K562 (cell line): ENCODE data around the gene EIF4G1. TPM values are rescaled to one million over a fixed set of nuclear protein-coding genes. Genes with fewer than 3 reads are reported as not detected.
A peak's percentile ranks its signal among the peaks of the same experiment; 100 is the strongest.

Source experiments
- CCNT2 ChIP-seq: IDR thresholded peaks from 2 replicates; pipeline ENCODE4 v1.6.1; 2011; ENCODE audit warnings: borderline replicate concordance, low read depth, mild to moderate bottlenecking, moderate library complexity, mixed read lengths, low read length; ENCODE audit not compliant: insufficient read length; ENCODE audit errors: extremely low read depth
- CHCHD3 ChIP-seq: fragments of 250-450 bp; sonication (Bioruptor Pico); IDR thresholded peaks from 2 replicates; pipeline ENCODE4 v2.1.2; 2022; ENCODE audit warnings: mild to moderate bottlenecking
- ELF4 ChIP-seq: fragments of 450-650 bp; formaldehyde crosslinking; IDR thresholded peaks from 2 replicates; pipeline ENCODE4 v1.4.0; 2022; ENCODE audit warnings: missing genetic modification characterization
- GABPB1 ChIP-seq: sonication (generic); formaldehyde crosslinking; IDR thresholded peaks from 2 replicates; pipeline ENCODE4 v1.8.0; 2022; ENCODE audit warnings: mild to moderate bottlenecking, missing genetic modification reagents
- HDAC1 ChIP-seq, 2 experiments: fragments of 450-650 bp; IDR thresholded peaks; 2 replicates each; pipeline ENCODE4 v1.6.1; 2016 to 2017; ENCODE audit warnings: inconsistent platforms in 1 of 2, mild to moderate bottlenecking in 1 of 2, moderate library complexity in 1 of 2
- MIER1 ChIP-seq: fragments of 450-650 bp; IDR thresholded peaks from 2 replicates; pipeline ENCODE4 v1.6.1; 2016; ENCODE audit warnings: antibody characterized with exemption, mild to moderate bottlenecking, low read depth
- PHF20 ChIP-seq: fragments of 450-650 bp; IDR thresholded peaks from 2 replicates; pipeline ENCODE4 v1.6.1; 2018; ENCODE audit not compliant: partially characterized antibody
- RBBP5 ChIP-seq: fragments of 200-600 bp; sonication (generic); IDR thresholded peaks from 2 replicates; pipeline ENCODE4 v1.6.1; 2012; ENCODE audit warnings: borderline replicate concordance, mild to moderate bottlenecking, low read length, control low read depth, inconsistent platforms; ENCODE audit not compliant: insufficient read depth, poor library complexity, severe bottlenecking
- SMAD4 ChIP-seq: fragments of 250-450 bp; sonication (Bioruptor Pico); conservative IDR thresholded peaks from 2 replicates; pipeline ENCODE4 v1.8.0; 2021; ENCODE audit warnings: inconsistent platforms, mild to moderate bottlenecking, moderate library complexity
- SUPT5H ChIP-seq: fragments of 450-650 bp; IDR thresholded peaks from 2 replicates; pipeline ENCODE4 v1.6.1; 2016
- polyA plus RNA-seq, 8 experiments: library from polyadenylated mRNA; depleted of rRNA in 4 of 8; stranded (reverse) in 5 of 8; unstranded in 3 of 8; fragments of >200 nt; fragmentation: Nextera tagmentation in 2 of 8; fragmentation: Illumina TruSeq in 1 of 8; extraction: Ambion mirVana in 2 of 8; extraction: Trizol in 1 of 8; gene quantifications; 2 replicates each; pipeline versions ENCODE4 v1.2.1 to v1.2.3, GENCODE V29; 2011 to 2014; ENCODE audit warnings: inconsistent platforms in 1 of 8, missing spikeins in 1 of 8
- total RNA-seq, 7 experiments: library from RNA; depleted of rRNA in 6 of 7; stranded (reverse); fragments of >200 nt in 6 of 7; fragmentation: Illumina TruSeq in 2 of 7; extraction: Trizol in 2 of 7; gene quantifications; 2 replicates each; pipeline versions ENCODE4 v1.2.1 to v1.2.3, GENCODE V29; 2011 to 2021; ENCODE audit warnings: low replicate concordance in 1 of 7
- TF ChIP-seq, protein P1 (sequence below): conservative IDR thresholded peaks from 2 replicates; pipeline ENCODE4 v1.6.1; 2011; ENCODE audit warnings: low read depth, mild to moderate bottlenecking, low read length; ENCODE audit not compliant: control insufficient read depth
- TF ChIP-seq, protein P2 (sequence below): sonication (generic); formaldehyde crosslinking; IDR thresholded peaks from 2 replicates; pipeline ENCODE4 v1.8.0; 2022; ENCODE audit warnings: missing genetic modification reagents, mild to moderate bottlenecking, moderate library complexity, borderline replicate concordance
- TF ChIP-seq, protein P3 (sequence below): fragments of 450-650 bp; IDR thresholded peaks from 2 replicates; pipeline ENCODE4 v1.6.1; 2016; ENCODE audit warnings: low read depth
- TF ChIP-seq, protein P4 (sequence below), 2 experiments: IDR thresholded peaks; 2 replicates each; pipeline ENCODE4 v1.6.1; 2012; ENCODE audit warnings: improper control_type of control experiment in 2 of 2, low read depth in 2 of 2, low read length in 2 of 2, borderline replicate concordance in 1 of 2

The EIF4G1 gene
- total and polyA plus RNA-seq, 9 of the 15 experiments (the other 6 are each of a cell fraction or from before 2014, with no cell fraction given) = 4.6 to 505 (median 155) TPM

DNA sequence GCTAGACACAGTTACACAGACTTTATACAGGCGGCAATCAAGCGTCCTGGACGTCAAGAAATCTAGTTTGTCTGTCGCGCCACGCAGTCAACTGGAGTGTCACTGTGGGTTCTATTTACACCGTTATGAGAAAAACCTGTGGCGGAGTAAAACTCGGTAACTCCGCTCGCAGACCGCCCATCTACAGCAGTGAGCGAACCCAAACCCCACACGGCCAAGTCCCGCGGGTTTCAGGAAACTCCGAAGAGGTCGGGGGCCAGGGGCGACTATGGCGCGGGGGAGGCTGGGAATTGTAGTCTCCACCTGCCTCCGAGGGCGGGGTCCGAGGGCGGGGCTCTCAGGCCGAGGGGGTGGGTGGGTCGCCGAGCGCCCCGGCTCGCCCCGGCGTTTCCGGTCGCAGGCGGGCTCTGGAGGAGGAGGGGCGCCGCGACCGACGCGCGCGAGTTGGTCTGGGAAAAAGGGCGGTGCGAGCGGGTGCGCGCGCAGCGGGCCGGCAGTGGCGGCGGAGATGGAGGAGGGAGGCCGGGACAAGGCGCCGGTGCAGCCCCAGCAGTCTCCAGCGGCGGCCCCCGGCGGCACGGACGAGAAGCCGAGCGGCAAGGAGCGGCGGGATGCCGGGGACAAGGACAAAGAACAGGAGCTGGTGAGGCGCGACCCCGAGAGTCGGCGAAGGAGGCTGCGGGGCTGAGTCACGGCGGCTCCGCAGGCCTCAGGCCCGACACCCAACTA is 15.5 kb upstream of the EIF4G1 start, which contains the start of gene PSMD2 (continued):
- TF ChIP-seq, protein P1, sequence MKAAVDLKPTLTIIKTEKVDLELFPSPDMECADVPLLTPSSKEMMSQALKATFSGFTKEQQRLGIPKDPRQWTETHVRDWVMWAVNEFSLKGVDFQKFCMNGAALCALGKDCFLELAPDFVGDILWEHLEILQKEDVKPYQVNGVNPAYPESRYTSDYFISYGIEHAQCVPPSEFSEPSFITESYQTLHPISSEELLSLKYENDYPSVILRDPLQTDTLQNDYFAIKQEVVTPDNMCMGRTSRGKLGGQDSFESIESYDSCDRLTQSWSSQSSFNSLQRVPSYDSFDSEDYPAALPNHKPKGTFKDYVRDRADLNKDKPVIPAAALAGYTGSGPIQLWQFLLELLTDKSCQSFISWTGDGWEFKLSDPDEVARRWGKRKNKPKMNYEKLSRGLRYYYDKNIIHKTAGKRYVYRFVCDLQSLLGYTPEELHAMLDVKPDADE = peak; percentile 45
- TF ChIP-seq GABPB1 (CRISPR knock-in tag) (peak; percentile 85), PHF20 (peak; percentile 74), ELF4 (CRISPR knock-in tag) (no peak), MIER1 (no peak), SMAD4 (peak; percentile 29; the same call in 1 of the 2 replicates), CHCHD3 (CRISPR knock-in tag) (no peak), SUPT5H (peak; percentile 84), HDAC1 (IDR thresholded peaks at IDR 0.05) (peak in 1 of 2 experiments; percentile 71; a peak in 1 of 4 replicates), RBBP5 (peak; percentile 85), CCNT2 (peak; percentile 40)
- TF ChIP-seq, protein P2, sequence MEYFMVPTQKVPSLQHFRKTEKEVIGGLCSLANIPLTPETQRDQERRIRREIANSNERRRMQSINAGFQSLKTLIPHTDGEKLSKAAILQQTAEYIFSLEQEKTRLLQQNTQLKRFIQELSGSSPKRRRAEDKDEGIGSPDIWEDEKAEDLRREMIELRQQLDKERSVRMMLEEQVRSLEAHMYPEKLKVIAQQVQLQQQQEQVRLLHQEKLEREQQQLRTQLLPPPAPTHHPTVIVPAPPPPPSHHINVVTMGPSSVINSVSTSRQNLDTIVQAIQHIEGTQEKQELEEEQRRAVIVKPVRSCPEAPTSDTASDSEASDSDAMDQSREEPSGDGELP = peak; percentile 64; the same call in 1 of the 2 replicates
- TF ChIP-seq, protein P3, sequence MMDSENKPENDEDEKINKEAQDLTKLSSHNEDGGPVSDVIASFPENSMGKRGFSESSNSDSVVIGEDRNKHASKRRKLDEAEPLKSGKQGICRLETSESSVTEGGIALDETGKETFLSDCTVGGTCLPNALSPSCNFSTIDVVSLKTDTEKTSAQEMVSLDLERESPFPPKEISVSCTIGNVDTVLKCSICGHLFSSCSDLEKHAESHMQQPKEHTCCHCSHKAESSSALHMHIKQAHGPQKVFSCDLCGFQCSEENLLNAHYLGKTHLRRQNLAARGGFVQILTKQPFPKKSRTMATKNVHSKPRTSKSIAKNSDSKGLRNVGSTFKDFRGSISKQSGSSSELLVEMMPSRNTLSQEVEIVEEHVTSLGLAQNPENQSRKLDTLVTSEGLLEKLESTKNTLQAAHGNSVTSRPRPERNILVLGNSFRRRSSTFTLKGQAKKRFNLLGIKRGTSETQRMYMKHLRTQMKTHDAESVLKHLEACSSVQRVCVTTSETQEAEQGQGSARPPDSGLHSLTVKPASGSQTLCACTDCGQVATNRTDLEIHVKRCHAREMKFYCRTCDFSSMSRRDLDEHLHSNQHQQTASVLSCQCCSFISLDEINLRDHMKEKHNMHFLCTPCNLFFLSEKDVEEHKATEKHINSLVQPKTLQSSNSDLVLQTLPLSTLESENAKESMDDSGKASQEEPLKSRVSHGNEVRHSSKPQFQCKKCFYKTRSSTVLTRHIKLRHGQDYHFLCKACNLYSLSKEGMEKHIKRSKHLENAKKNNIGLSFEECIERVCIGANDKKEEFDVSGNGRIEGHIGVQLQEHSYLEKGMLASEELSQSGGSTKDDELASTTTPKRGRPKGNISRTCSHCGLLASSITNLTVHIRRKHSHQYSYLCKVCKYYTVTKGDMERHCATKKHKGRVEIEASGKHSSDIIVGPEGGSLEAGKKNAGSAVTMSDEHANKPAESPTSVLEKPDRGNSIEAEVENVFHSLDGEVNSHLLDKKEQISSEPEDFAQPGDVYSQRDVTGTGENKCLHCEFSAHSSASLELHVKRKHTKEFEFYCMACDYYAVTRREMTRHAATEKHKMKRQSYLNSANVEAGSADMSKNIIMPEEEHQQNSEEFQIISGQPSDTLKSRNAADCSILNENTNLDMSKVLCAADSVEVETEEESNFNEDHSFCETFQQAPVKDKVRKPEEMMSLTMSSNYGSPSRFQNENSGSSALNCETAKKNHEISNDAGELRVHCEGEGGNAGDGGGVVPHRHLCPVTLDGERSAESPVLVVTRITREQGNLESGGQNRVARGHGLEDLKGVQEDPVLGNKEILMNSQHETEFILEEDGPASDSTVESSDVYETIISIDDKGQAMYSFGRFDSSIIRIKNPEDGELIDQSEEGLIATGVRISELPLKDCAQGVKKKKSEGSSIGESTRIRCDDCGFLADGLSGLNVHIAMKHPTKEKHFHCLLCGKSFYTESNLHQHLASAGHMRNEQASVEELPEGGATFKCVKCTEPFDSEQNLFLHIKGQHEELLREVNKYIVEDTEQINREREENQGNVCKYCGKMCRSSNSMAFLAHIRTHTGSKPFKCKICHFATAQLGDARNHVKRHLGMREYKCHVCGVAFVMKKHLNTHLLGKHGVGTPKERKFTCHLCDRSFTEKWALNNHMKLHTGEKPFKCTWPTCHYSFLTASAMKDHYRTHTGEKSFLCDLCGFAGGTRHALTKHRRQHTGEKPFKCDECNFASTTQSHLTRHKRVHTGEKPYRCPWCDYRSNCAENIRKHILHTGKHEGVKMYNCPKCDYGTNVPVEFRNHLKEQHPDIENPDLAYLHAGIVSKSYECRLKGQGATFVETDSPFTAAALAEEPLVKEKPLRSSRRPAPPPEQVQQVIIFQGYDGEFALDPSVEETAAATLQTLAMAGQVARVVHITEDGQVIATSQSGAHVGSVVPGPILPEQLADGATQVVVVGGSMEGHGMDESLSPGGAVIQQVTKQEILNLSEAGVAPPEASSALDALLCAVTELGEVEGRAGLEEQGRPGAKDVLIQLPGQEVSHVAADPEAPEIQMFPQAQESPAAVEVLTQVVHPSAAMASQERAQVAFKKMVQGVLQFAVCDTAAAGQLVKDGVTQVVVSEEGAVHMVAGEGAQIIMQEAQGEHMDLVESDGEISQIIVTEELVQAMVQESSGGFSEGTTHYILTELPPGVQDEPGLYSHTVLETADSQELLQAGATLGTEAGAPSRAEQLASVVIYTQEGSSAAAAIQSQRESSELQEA = no peak
- TF ChIP-seq, protein P4, sequence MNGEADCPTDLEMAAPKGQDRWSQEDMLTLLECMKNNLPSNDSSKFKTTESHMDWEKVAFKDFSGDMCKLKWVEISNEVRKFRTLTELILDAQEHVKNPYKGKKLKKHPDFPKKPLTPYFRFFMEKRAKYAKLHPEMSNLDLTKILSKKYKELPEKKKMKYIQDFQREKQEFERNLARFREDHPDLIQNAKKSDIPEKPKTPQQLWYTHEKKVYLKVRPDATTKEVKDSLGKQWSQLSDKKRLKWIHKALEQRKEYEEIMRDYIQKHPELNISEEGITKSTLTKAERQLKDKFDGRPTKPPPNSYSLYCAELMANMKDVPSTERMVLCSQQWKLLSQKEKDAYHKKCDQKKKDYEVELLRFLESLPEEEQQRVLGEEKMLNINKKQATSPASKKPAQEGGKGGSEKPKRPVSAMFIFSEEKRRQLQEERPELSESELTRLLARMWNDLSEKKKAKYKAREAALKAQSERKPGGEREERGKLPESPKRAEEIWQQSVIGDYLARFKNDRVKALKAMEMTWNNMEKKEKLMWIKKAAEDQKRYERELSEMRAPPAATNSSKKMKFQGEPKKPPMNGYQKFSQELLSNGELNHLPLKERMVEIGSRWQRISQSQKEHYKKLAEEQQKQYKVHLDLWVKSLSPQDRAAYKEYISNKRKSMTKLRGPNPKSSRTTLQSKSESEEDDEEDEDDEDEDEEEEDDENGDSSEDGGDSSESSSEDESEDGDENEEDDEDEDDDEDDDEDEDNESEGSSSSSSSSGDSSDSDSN (IDR thresholded peaks at IDR 0.05; ENCODE audit: borderline replicate concordance in 1 of 2, low read depth in 2 of 2, low read length in 2 of 2) = 0 out of 4 replicates have a peak, but pooled peaks of 1 of the 2 experiments have one; percentile 22
